IMR-90 (cell line): ENCODE results near the gene LGALS4. TPM values are rescaled to one million over a fixed set of nuclear protein-coding genes. Genes with fewer than 3 reads are reported as not detected.

Source experiments
- ATAC-seq: fragments of 200-7000 bp; cut with Tn5 transposase; 2 replicates; pipeline ENCODE4 v1.9.1; 2020; ENCODE audit warnings: low read depth, mild to moderate bottlenecking, moderate library complexity
- BruUV-seq: library from RNA; stranded (reverse); fragments of 400-500 nt; replicated peaks from 2 replicates; lab custom pipeline; 2021; lab: Mats Ljungman, UMichigan
- CTCF ChIA-PET: fragments of 300-600 bp; formaldehyde crosslinking; extraction: SDS; loops from one replicate; lab custom pipeline; 2021; ENCODE audit warnings: antibody characterized with exemption; lab: Yijun Ruan, JAX
- POLR2A ChIA-PET: fragments of 300-600 bp; sonication (Branson Sonifier 250); formaldehyde crosslinking; loops from one replicate; lab custom pipeline; 2022; ENCODE audit warnings: antibody characterized with exemption; ENCODE audit not compliant: unreplicated experiment; lab: Charles Lee
- DNase-seq: peaks from one replicate; pipeline ENCODE4 v3.0.0; 2013
- H2AFZ ChIP-seq: replicated peaks from 2 replicates; pipeline ENCODE3; 2013; ENCODE audit warnings: low read length, mild to moderate bottlenecking; ENCODE audit not compliant: poor library complexity
- H2AK5ac ChIP-seq: 2 replicates; pipeline ENCODE4 v1.6.1; 2013; ENCODE audit warnings: low read depth, low read length, inconsistent platforms
- H2AK9ac ChIP-seq: replicated peaks from 2 replicates; pipeline ENCODE3; 2013; ENCODE audit warnings: mild to moderate bottlenecking, low read depth, low read length, moderate library complexity; ENCODE audit not compliant: poor library complexity
- H2BK120ac ChIP-seq: 2 replicates; pipeline ENCODE4 v1.6.1; 2013; ENCODE audit warnings: low read depth, low read length, inconsistent platforms
- H2BK15ac ChIP-seq: 3 replicates; pipeline ENCODE4 v1.6.1; 2013; ENCODE audit warnings: low read depth, low read length, inconsistent platforms
- H2BK20ac ChIP-seq: 2 replicates; pipeline ENCODE4 v1.6.1; 2013; ENCODE audit warnings: low read depth, mild to moderate bottlenecking, inconsistent platforms, low read length, moderate library complexity
- H2BK5ac ChIP-seq: 2 replicates; pipeline ENCODE4 v1.6.1; 2013; ENCODE audit warnings: mild to moderate bottlenecking, low read depth, low read length, inconsistent platforms; ENCODE audit not compliant: poor library complexity, severe bottlenecking
- H3K14ac ChIP-seq: replicated peaks from 2 replicates; pipeline ENCODE4 v1.6.1; 2013; ENCODE audit warnings: low read depth, low read length, inconsistent platforms
- H3K18ac ChIP-seq: 2 replicates; pipeline ENCODE4 v1.6.1; 2013; ENCODE audit warnings: low read depth, low read length, control low read depth
- H3K23ac ChIP-seq: 2 replicates; pipeline ENCODE4 v1.6.1; 2013; ENCODE audit warnings: low read depth, low read length, inconsistent platforms
- H3K27ac ChIP-seq: 2 replicates; pipeline ENCODE4 v1.5.1; 2013; ENCODE audit warnings: mild to moderate bottlenecking, control low read depth, low read length; ENCODE audit not compliant: insufficient read depth
- H3K27me3 ChIP-seq: 2 replicates; pipeline ENCODE4 v1.6.1; 2013; ENCODE audit warnings: low read length; ENCODE audit not compliant: control insufficient read depth, insufficient read depth
- H3K36me3 ChIP-seq: 2 replicates; pipeline ENCODE4 v1.6.1; 2013; ENCODE audit warnings: low read length, mixed read lengths; ENCODE audit not compliant: control insufficient read depth, insufficient read depth
- H3K4ac ChIP-seq: 2 replicates; pipeline ENCODE4 v1.6.1; 2013; ENCODE audit warnings: low read depth, low read length, inconsistent platforms
- H3K4me1 ChIP-seq: 2 replicates; pipeline ENCODE4 v1.6.1; 2013; ENCODE audit warnings: low read length, mixed read lengths; ENCODE audit not compliant: control insufficient read depth, insufficient read depth
- H3K4me2 ChIP-seq: 2 replicates; pipeline ENCODE4 v1.6.1; 2013; ENCODE audit warnings: low read depth, mild to moderate bottlenecking, control low read depth, low read length, moderate library complexity
- H3K4me3 ChIP-seq: 2 replicates; pipeline ENCODE4 v1.5.1; 2013; ENCODE audit warnings: low read depth, mild to moderate bottlenecking, control low read depth, low read length, moderate library complexity; ENCODE audit not compliant: insufficient read depth
- H3K56ac ChIP-seq: 2 replicates; pipeline ENCODE4 v1.6.1; 2013; ENCODE audit warnings: low read length, inconsistent platforms; ENCODE audit not compliant: insufficient read depth; ENCODE audit errors: extremely low read depth
- H3K79me1 ChIP-seq, 2 experiments: 2 replicates each; pipeline ENCODE4 v1.6.1; 2013; ENCODE audit warnings: low read length in 2 of 2, inconsistent platforms in 1 of 2, low read depth in 1 of 2
- H3K9ac ChIP-seq: 2 replicates; pipeline ENCODE4 v1.6.1; 2013; ENCODE audit warnings: low read depth, low read length, control low read depth
- H3K9me1 ChIP-seq: 2 replicates; pipeline ENCODE4 v1.6.1; 2013; ENCODE audit warnings: low read length, inconsistent platforms; ENCODE audit not compliant: insufficient read depth
- H3K9me3 ChIP-seq: 2 replicates; pipeline ENCODE4 v1.6.1; 2013; ENCODE audit warnings: low read length; ENCODE audit not compliant: control insufficient read depth, insufficient read depth
- H4K20me1 ChIP-seq: 2 replicates; pipeline ENCODE4 v1.6.1; 2013; ENCODE audit warnings: low read length, inconsistent platforms; ENCODE audit not compliant: insufficient read depth
- H4K5ac ChIP-seq: 2 replicates; pipeline ENCODE4 v1.6.1; 2013; ENCODE audit warnings: mild to moderate bottlenecking, low read depth, low read length, control low read depth
- H4K8ac ChIP-seq, 2 experiments: 2 replicates each; pipeline ENCODE4 v1.6.1; 2013; ENCODE audit warnings: low read depth in 2 of 2, low read length in 2 of 2, control low read depth in 1 of 2, inconsistent platforms in 1 of 2
- H4K91ac ChIP-seq: 2 replicates; pipeline ENCODE4 v1.6.1; 2013; ENCODE audit warnings: low read depth, low read length, inconsistent platforms; ENCODE audit not compliant: insufficient read depth
- BHLHE40 ChIP-seq: fragments of 150-350 bp; IDR thresholded peaks from 2 replicates; pipeline ENCODE4 v1.6.1; 2016; ENCODE audit warnings: mild to moderate bottlenecking, low read depth, low read length
- CEBPB ChIP-seq: IDR thresholded peaks from 2 replicates; pipeline ENCODE4 v1.6.1; 2012; ENCODE audit warnings: low read depth, low read length, improper control_type of control experiment
- CHD1 ChIP-seq: IDR thresholded peaks from 2 replicates; pipeline ENCODE4 v1.6.1; 2012; ENCODE audit warnings: low read depth, low read length, improper control_type of control experiment
- ELK1 ChIP-seq: fragments of 150-350 bp; IDR thresholded peaks from 2 replicates; pipeline ENCODE4 v1.6.1; 2016; ENCODE audit warnings: low read depth, mild to moderate bottlenecking, low read length, moderate library complexity, borderline replicate concordance
- FOS ChIP-seq: fragments of 150-350 bp; IDR thresholded peaks from 2 replicates; pipeline ENCODE4 v1.6.1; 2016; ENCODE audit warnings: low read depth, low read length
- MAFK ChIP-seq: IDR thresholded peaks from 2 replicates; pipeline ENCODE4 v1.6.1; 2012; ENCODE audit warnings: low read depth, low read length, improper control_type of control experiment
- MAZ ChIP-seq: IDR thresholded peaks from 2 replicates; pipeline ENCODE4 v1.6.1; 2012; ENCODE audit warnings: low read depth, mild to moderate bottlenecking, low read length, improper control_type of control experiment, moderate library complexity, borderline replicate concordance
- MXI1 ChIP-seq: IDR thresholded peaks from 2 replicates; pipeline ENCODE4 v1.6.1; 2012; ENCODE audit warnings: low read depth, mild to moderate bottlenecking, low read length, moderate library complexity, borderline replicate concordance
- NFE2L2 ChIP-seq: fragments of 150-350 bp; IDR thresholded peaks from 2 replicates; pipeline ENCODE4 v1.6.1; 2016; ENCODE audit warnings: low read depth, mild to moderate bottlenecking, low read length
- POLR2A ChIP-seq: IDR thresholded peaks from 2 replicates; pipeline ENCODE4 v1.6.1; 2012; ENCODE audit warnings: mild to moderate bottlenecking, low read depth, low read length
- RAD21 ChIP-seq: IDR thresholded peaks from 2 replicates; pipeline ENCODE4 v1.6.1; 2012; ENCODE audit warnings: low read length, improper control_type of control experiment
- RCOR1 ChIP-seq: IDR thresholded peaks from 2 replicates; pipeline ENCODE4 v1.6.1; 2012; ENCODE audit warnings: mild to moderate bottlenecking, low read length, improper control_type of control experiment; ENCODE audit not compliant: insufficient replicate concordance
- RFX5 ChIP-seq: IDR thresholded peaks from 2 replicates; pipeline ENCODE4 v1.8.0; 2012; ENCODE audit warnings: low read depth, mild to moderate bottlenecking, low read length, moderate library complexity
- SMC3 ChIP-seq: fragments of 150-350 bp; IDR thresholded peaks from 2 replicates; pipeline ENCODE4 v1.6.1; 2016; ENCODE audit warnings: low read depth, mild to moderate bottlenecking, antibody characterized with exemption, low read length, moderate library complexity
- USF2 ChIP-seq: fragments of 150-350 bp; IDR thresholded peaks from 2 replicates; pipeline ENCODE4 v1.6.1; 2017; ENCODE audit warnings: mild to moderate bottlenecking, antibody characterized with exemption, low read length, low read depth
- WGBS, 2 experiments: methylation state at CpG; one replicate each; pipeline versions ENCODE4 v1.1.5 to v1.1.7; 2013; ENCODE audit warnings: missing lambda C conversion rate in 2 of 2; ENCODE audit not compliant: insufficient read length in 1 of 2; ENCODE audit errors: extremely low coverage in 2 of 2; 5-methylcytosine and 5-hydroxymethylcytosine counted together
- dilution Hi-C: fragments of 300-500 bp; cut with HindIII; formaldehyde crosslinking; loops from one replicate; pipeline ENCODE4 v1.14.3; 2018; ENCODE audit warnings: low sequenced_read_pairs; ENCODE audit not compliant: unreplicated experiment
- in situ Hi-C: fragments of 300-500 bp; cut with MboI; formaldehyde crosslinking; loops from 3 replicates; pipeline ENCODE4 v1.14.3; 2019; ENCODE audit warnings: low sequenced_read_pairs, inconsistent platforms, mixed read lengths
- intact Hi-C: fragments of 100-400 bp; cut with micrococcal nuclease; formaldehyde crosslinking; loops from 2 replicates; pipeline ENCODE4 v1.10.0; 2022
- polyA plus RNA-seq, 3 experiments: library from polyadenylated mRNA; depleted of rRNA; stranded (reverse); fragments of >200 nt; gene quantifications; 2 replicates each; pipeline ENCODE4 v1.2.3, GENCODE V29; 2012; ENCODE audit warnings: low replicate concordance in 1 of 3
- total RNA-seq: library from RNA; depleted of rRNA; stranded (reverse); fragments of >200 nt; gene quantifications from 2 replicates; pipeline ENCODE4 v1.2.3, GENCODE V29; 2012
- TF ChIP-seq, protein P1 (sequence below): conservative IDR thresholded peaks from 2 replicates; pipeline ENCODE4 v1.5.1; 2012; ENCODE audit warnings: mild to moderate bottlenecking, low read depth, low read length, improper control_type of control experiment

LGALS4 gene
- total and polyA plus RNA-seq, 2 of the 4 experiments (the other 2 are of a cell fraction) = 0.29 TPM; not detected in 1

DNA sequence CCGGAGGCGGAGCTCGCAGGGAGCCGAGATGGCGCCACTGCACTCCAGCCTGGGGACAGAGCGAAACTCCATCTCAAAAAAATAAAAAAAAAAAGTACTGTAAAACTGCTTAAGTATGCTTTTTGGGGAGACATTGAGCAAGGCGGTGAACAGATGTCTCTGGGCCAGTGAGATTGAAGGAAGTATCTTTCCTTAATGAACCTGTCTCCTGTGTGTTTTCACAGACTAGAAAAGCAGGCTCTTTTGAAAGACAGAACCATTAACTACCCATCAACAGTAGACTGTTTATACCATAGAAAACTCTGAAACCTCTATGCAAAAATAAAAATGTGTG is 20.3 kb upstream of the LGALS4 start:
- H2BK15ac ChIP-seq = no peak overlapping the region
- no peak overlapping the region for H2BK20ac ChIP-seq
- no CpG with 5 or more reads among the region's 7 CpGs for WGBS, 2 experiments
- dilution Hi-C loops = no loop called here
- in situ Hi-C loops = no loop called here
- no peak overlapping the region for H3K27ac ChIP-seq
- no peak overlapping the region for H3K14ac ChIP-seq
- intact Hi-C loops = loop anchor here (5.0 kb wide), 2 partner anchors 101 to 176 kb away; no protein-coding TSS in a partner anchor
- H4K8ac ChIP-seq = no peak overlapping the region
- ATAC-seq = no peak
- H4K20me1 ChIP-seq = peaks cover 25% of the 10 kb centered on the region
- H2AK5ac ChIP-seq = no peak overlapping the region
- H3K9ac ChIP-seq = no peak overlapping the region
- no peaks in the 10 kb centered on the region for H3K9me3 ChIP-seq
- no peak overlapping the region for H2AFZ ChIP-seq
- no peak overlapping the region for H3K56ac ChIP-seq
- H3K36me3 ChIP-seq = peaks cover 23% of the 10 kb centered on the region
- peaks cover 23% of the 10 kb centered on the region for H3K4me1 ChIP-seq
- no peak overlapping the region for H4K5ac ChIP-seq
- TF ChIP-seq MAZ (no peak), ELK1 (no peak), RAD21 (no peak), RFX5 (no peak), RCOR1 (no peak), POLR2A (no peak), SMC3 (no peak), CEBPB (no peak), CHD1 (no peak), MAFK (no peak), USF2 (no peak), FOS (no peak), NFE2L2 (no peak), BHLHE40 (no peak), MXI1 (no peak)
- TF ChIP-seq, protein P1, sequence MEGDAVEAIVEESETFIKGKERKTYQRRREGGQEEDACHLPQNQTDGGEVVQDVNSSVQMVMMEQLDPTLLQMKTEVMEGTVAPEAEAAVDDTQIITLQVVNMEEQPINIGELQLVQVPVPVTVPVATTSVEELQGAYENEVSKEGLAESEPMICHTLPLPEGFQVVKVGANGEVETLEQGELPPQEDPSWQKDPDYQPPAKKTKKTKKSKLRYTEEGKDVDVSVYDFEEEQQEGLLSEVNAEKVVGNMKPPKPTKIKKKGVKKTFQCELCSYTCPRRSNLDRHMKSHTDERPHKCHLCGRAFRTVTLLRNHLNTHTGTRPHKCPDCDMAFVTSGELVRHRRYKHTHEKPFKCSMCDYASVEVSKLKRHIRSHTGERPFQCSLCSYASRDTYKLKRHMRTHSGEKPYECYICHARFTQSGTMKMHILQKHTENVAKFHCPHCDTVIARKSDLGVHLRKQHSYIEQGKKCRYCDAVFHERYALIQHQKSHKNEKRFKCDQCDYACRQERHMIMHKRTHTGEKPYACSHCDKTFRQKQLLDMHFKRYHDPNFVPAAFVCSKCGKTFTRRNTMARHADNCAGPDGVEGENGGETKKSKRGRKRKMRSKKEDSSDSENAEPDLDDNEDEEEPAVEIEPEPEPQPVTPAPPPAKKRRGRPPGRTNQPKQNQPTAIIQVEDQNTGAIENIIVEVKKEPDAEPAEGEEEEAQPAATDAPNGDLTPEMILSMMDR = no peak
- H3K23ac ChIP-seq = no peak overlapping the region
- no peak overlapping the region for H2BK120ac ChIP-seq
- no peak overlapping the region for H4K91ac ChIP-seq
- H3K27me3 ChIP-seq = no peaks in the 10 kb centered on the region
- peaks cover 11 to 48% of the 10 kb centered on the region in 2 experiments; a peak in 3 of 4 replicates for H3K79me1 ChIP-seq
- no peak for DNase-seq
- H2AK9ac ChIP-seq = no peak overlapping the region
- H3K9me1 ChIP-seq = peaks cover 3% of the 10 kb centered on the region; the same call in 1 of the 2 replicates
- ChIA-PET POLR2A (interaction anchor here (0.6 kb wide), 1 partner anchor 10 kb away, joined by 3 read pairs; no protein-coding TSS in a partner anchor), CTCF (interaction anchor here (0.6 kb wide), 1 partner anchor 55 kb away, joined by 3 read pairs; no protein-coding TSS in a partner anchor)
- no peak overlapping the region for H3K4ac ChIP-seq
- BruUV-seq = no TSS peak
- no peak overlapping the region for H3K18ac ChIP-seq
- H2BK5ac ChIP-seq = no peak overlapping the region
- H3K4me3 ChIP-seq = no peak overlapping the region
- no peak overlapping the region for H3K4me2 ChIP-seq
